GM20000 (cell line): ENCODE results near the gene PTGES3.
A peak's percentile ranks its signal among the peaks of the same experiment; 100 is the strongest.

Experiments used
- DNase-seq: peaks from one replicate; pipeline ENCODE4 v3.0.0; 2012; ENCODE audit warnings: low spot score
- CTCF ChIP-seq: IDR thresholded peaks from 2 replicates; pipeline ENCODE4 v1.5.1; 2012; ENCODE audit warnings: mild to moderate bottlenecking, control low read depth; ENCODE audit errors: extremely low read depth, missing control alignments

PTGES3 gene

GRCh38 chr12:56682323-56682722 lies 5.8 kb downstream of the PTGES3 start:
- DNase-seq = no peak
- TF ChIP-seq CTCF = no peak

- no peak for DNase-seq
- no peak for TF ChIP-seq CTCF
These were observed 8.1 kb downstream of the PTGES3 start for GRCh38 chr12:56679883-56680575.

GRCh38 chr12:56678852-56679251 lies 9.2 kb downstream of the PTGES3 start:
- no peak for TF ChIP-seq CTCF
- no peak for DNase-seq

GRCh38 chr12:56677680-56678079 lies 10.4 kb downstream of the PTGES3 start:
- TF ChIP-seq CTCF = no peak

GRCh38 chr12:56676851-56677580 lies 11.1 kb downstream of the PTGES3 start:
- DNase-seq = no peak
- TF ChIP-seq CTCF = no peak

More at GRCh38 chr12:56677680-56678079, 10.4 kb downstream of the PTGES3 start:
- peak; percentile 19 for DNase-seq

- no peak for TF ChIP-seq CTCF
- no peak for DNase-seq
These were observed 16.5 kb downstream of the PTGES3 start for GRCh38 chr12:56671608-56672007.

GRCh38 chr12:56670836-56671235 lies 17.2 kb downstream of the PTGES3 start:
- no peak for TF ChIP-seq CTCF
- DNase-seq = no peak
